DND-41 (cell line): ENCODE measurements around the gene FUT3.

Experiments
- EZH2 ChIP-seq: IDR thresholded peaks from 3 replicates; pipeline ENCODE4 v1.6.1; 2012; ENCODE audit warnings: borderline replicate concordance, low read depth, mild to moderate bottlenecking, moderate library complexity, low read length, inconsistent platforms; ENCODE audit not compliant: severe bottlenecking
- TF ChIP-seq, protein P1 (sequence below): IDR thresholded peaks from 2 replicates; pipeline ENCODE4 v1.5.1; 2012; ENCODE audit warnings: borderline replicate concordance, low read length, moderate library complexity, mild to moderate bottlenecking; ENCODE audit not compliant: poor library complexity, severe bottlenecking; ENCODE audit errors: extremely low read depth

GRCh38 chr19:5895890-5896289 lies 44.6 kb upstream of the FUT3 start:
- TF ChIP-seq, protein P1, sequence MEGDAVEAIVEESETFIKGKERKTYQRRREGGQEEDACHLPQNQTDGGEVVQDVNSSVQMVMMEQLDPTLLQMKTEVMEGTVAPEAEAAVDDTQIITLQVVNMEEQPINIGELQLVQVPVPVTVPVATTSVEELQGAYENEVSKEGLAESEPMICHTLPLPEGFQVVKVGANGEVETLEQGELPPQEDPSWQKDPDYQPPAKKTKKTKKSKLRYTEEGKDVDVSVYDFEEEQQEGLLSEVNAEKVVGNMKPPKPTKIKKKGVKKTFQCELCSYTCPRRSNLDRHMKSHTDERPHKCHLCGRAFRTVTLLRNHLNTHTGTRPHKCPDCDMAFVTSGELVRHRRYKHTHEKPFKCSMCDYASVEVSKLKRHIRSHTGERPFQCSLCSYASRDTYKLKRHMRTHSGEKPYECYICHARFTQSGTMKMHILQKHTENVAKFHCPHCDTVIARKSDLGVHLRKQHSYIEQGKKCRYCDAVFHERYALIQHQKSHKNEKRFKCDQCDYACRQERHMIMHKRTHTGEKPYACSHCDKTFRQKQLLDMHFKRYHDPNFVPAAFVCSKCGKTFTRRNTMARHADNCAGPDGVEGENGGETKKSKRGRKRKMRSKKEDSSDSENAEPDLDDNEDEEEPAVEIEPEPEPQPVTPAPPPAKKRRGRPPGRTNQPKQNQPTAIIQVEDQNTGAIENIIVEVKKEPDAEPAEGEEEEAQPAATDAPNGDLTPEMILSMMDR: no peak
- no peak for TF ChIP-seq EZH2
